Measurements from ENCODE around the gene APPL2.

APPL2 gene

DNA sequence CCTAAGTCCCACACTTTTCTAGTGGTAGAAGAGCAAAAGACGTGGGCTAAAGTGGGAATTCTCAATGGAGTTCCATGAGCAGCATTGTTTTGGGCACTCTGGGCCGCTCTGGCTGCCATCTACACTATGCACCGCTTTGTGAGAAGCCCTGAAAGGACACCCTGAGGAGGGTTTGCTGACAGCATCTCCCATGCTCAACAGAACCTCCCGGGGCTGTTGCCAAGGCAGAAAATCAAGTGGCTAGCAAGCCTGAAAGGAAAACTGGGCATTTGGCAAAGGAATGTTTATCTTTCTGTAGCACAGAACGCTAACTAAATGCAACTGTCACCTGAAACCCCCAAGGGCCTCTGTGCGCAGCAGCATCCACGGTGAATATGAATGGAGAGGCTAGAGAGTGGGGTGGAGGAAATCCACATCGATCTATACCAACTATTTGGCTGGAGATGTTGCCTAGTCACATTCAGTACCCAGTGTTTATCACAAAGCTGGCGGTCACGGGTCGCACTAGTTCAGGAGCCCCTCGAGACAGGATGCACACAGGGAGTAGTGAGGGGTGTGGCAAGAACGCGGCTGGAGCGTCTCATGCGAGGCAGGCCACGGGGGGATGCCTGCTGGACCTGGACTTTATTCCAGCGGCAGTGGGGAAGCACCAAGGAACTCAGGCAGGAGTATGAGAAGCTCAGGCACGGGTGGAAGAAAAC lies 14.2 kb downstream of the APPL2 start:
- no peak for DNase-seq

- no peak for DNase-seq
Measured at GRCh38 chr12:105220929-105221290, 15.1 kb downstream of the APPL2 start.

- no peak for DNase-seq
Measured at GRCh38 chr12:105220150-105220928, 15.6 kb downstream of the APPL2 start.

GRCh38 chr12:105219261-105220028 lies 16.5 kb downstream of the APPL2 start:
- no peak for DNase-seq

DNA sequence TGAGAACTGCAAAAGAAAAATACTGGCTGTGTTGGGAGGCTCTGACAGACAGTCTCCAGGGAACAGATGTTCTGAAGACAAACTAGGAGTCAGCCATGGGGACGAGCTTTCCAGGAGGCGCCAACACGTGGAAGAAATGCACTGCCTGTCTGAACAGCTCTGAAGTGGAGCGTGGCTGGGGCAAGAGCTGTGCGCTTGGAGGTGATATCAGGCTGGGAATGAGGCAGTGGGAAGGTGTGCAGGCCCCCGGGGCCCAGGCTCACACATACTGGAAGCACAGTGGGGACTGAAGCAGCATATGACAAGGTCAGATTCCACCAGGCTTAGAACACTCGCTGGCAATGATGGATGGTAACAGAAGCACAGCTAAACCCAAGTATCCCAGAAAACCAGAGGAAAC lies 17.5 kb downstream of the APPL2 start:
- no peak for DNase-seq

GRCh38 chr12:105214670-105215375 lies 21.2 kb downstream of the APPL2 start:
- DNase-seq, result no peak

- DNase-seq, result no peak
Measured at GRCh38 chr12:105214148-105214547, 21.8 kb downstream of the APPL2 start.

DNA sequence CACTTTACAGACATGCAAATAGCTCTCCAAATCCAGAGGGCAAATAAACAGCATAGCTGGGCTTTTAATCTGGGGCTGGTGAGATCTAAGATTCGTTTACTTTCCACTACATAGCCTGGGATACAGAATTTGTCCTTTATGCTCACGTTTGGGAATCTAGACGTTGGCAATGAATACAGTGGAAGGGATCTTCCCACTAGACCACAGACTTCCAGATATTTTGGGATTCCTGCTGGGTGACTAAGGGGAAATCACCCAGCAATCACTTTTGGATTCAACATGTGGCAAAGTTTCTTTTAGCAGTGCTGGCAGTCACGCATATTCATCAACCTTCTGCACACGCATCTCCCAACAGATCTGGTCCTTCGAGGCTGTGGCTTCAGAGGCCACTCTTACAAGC lies 23.5 kb downstream of the APPL2 start:
- DNase-seq, result no peak

GRCh38 chr12:105209091-105209490 lies 26.9 kb downstream of the APPL2 start:
- DNase-seq, result no peak

DNA sequence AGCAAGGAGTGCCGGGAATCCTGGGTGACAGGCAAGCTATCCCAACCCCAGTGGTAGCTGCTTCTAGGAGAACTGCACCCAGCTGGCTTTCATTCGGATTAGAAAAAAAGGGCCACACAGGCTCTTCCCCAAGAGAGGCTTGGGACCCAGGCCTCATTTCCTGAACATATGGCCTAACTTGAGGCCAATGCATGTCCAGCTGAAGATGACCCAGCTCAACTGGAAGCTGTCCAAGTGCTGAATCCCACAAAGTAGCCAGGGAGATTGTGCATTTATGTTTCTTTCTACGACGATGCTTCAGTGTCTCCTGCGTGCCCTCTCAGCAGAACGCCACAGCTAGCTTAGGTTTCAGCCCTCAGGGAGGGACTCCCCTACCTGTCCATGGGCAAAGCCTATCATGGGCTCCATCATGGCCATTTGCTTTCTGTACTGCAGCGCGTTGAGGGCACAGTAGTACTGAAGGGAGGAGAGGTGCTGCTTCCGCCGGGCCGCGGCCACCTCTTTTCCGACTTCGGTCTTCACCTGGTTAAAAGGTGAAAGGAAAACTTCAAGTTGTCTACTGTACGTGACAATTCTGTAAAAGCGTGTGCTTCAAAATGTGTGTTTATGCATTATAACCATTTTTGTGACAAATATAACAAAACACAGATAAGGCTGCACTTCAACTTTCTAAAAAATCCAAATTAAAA lies 29.1 kb downstream of the APPL2 start:
- no peak for DNase-seq

- DNase-seq, result peak; percentile 75
Measured at GRCh38 chr12:105205322-105206048, 30.5 kb downstream of the APPL2 start.

- no peak for DNase-seq
Measured at GRCh38 chr12:105204916-105205315, 31.1 kb downstream of the APPL2 start.

DNA sequence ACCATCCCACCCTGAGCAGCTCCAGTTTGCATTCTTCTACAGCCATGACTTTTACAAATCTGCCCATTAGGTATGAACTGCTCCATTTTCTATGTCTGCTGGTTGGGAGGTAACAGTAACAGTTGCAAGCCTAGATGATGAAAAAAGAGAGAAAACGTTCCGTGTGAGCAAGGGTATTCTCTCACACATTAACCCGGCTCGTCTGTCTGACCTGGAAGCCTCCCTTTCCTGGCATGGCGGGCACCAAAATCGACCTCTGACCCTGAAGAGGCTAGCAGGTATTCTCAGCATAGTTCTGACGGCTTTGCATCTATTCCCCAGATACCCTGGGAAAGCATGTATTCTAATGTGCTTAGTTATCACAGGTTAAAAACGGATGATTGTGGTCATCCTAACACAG lies 31.8 kb downstream of the APPL2 start:
- no peak for DNase-seq

- no peak for DNase-seq
Measured at GRCh38 chr12:105202202-105202601, 33.8 kb downstream of the APPL2 start.

- no peak for DNase-seq
Measured at GRCh38 chr12:105201299-105201698, 34.7 kb downstream of the APPL2 start.

DNA sequence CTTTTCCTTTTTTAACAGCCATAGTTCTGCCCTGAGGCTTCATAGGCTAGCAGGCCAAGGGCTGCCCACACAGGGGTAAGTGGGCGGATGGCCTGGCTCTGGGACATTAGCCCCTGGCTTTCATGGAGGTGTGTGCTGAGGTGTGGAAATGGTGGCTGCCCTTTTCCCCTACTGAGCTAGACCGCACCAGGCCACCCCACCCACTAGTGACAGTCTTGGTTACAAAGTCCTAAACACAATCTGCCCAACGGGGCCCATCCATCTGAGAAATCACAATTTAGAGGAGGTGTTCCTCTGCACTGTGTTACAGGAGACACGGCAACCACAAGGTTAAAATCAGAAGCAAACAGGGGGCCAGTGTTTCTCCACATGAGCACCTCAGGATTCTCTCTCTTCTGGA lies 35.6 kb downstream of the APPL2 start:
- no peak for DNase-seq

GRCh38 chr12:105198961-105199360 lies 37.0 kb downstream of the APPL2 start:
- no peak for DNase-seq

GRCh38 chr12:105196090-105196489 lies 39.9 kb downstream of the APPL2 start:
- no peak for DNase-seq

DNA sequence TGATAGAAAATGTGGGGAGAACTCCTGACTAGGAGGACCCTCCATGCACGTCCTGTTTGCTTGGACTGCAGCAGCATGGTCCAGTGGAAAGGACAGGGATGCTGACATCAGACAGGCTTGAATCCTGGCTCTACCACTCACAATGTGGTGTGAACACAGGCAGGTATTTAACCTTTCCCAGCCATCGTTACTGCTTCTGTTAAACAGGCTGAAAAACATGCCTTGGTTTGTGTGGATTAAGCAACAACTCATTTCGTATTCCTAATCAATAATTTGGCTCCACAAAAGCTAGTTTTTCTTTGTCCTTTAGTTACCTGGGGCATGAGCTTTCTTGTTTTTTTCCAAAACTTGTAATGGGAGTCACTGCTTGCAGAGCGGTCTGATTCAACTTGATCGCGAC lies 41.0 kb downstream of the APPL2 start:
- DNase-seq, result no peak

GRCh38 chr12:105192624-105193225 lies 43.2 kb downstream of the APPL2 start:
- DNase-seq, result peak; percentile 37

DNA sequence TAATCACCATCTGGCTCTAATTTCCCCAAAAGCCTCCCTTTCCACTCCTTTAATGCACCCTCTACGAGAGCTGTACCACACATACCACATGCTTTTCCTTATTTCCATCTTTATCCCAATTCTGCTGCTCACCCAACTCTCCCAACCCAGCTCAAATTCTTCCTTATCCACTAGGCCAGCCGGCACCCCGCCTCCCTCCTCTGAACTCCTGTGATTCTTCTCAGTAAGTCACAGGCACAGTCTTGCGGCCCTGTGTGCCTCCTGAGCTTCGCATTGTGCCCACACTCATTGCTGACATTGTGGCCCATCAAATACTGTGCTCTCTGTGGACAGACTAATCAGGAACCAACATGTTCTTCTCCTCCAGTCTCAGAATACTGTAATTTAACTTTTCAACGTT lies 45.4 kb downstream of the APPL2 start:
- DNase-seq, result no peak

Measured in DMS53 (cell line).